ENCODE measurements around the gene IGFBP2.
A peak's percentile ranks its signal among the peaks of the same experiment; 100 is the strongest.

Gene IGFBP2

DNA sequence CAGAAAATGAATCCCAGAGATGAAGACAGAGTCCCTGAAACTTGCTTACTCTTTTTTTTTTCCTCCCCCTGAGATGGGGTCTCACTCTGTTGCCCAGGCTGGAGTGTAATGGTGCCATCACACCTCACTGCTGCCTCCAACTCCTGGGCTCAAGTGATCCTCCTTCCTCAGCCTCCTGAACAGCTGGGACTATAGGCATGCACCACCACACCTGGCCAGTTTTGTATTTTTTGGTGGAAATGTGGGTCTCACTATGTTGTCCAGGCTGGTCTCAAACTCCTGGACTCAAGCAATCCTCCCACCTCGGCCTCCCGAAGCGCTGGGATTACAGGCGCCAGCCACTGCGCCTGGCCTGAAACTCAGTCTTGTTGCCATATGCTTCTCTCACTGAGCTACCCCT, 27.8 kb downstream of the IGFBP2 start:
- DNase-seq (ENCODE audit: low read depth in 1 of 2, low spot score in 1 of 2) = no peak

DNA sequence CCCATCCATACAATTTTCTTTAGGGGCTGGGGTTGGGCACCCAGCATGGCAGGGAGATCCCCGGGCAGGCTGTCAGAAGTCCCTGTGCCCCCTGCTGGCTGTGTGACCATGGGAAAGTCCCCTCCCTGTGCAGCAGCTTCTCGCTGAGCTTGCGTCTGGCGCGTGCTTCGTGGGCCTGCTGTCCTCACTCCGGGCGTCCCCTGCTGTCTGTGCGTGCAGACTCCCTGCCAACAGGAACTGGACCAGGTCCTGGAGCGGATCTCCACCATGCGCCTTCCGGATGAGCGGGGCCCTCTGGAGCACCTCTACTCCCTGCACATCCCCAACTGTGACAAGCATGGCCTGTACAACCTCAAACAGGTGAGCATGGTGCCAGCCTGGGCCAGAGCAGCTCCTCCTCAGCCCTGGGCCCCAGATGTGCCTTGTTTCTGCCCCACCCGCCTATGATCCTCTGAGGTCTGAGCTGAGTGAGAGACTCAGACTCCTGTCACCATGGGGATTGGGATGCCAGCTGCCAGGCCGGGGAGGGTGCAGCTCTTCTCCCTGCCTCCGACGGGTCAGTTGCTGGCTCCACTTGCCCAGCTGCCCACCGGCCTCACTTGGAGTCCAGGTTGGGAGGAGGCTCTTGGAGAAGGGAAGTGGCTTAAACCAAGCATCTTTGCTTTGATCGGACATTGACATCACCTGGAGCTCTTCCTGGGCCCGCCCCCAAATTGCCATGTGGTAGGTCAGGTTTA, 28.6 kb downstream of the IGFBP2 start:
- no peak for DNase-seq (ENCODE audit: low read depth in 1 of 2, low spot score in 1 of 2)

- DNase-seq (ENCODE audit: low read depth in 1 of 2, low spot score in 1 of 2) = no peak
These were observed 29.9 kb downstream of the IGFBP2 start for GRCh38 chr2:216663106-216663505.

GRCh38 chr2:216663846-216664245, 30.6 kb downstream of the IGFBP2 start:
- no peak for DNase-seq (ENCODE audit: low read depth in 1 of 2, low spot score in 1 of 2)

DNA sequence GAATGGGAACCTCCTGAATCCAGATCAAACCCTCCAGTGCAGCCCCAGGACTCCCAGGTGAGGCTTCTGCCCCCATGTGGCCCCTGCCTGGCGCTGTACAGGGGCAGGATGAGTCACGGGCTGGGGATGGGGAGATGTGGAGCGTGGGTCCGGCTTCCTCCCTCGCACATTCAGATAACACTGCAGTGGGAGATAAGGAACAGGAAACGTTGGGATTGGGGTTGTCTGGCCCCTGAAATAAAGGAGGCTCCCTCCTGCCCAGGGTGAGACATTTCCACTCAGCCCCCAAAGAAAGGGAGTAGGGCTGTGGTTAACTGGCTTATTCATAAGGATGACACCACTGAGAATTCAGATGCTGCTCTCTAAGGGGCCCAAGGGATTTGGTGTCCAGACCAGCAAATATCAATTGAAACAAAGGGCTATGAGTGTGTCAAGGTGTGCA, 31.4 kb downstream of the IGFBP2 start:
- no peak for DNase-seq (ENCODE audit: low read depth in 1 of 2, low spot score in 1 of 2)

DNA sequence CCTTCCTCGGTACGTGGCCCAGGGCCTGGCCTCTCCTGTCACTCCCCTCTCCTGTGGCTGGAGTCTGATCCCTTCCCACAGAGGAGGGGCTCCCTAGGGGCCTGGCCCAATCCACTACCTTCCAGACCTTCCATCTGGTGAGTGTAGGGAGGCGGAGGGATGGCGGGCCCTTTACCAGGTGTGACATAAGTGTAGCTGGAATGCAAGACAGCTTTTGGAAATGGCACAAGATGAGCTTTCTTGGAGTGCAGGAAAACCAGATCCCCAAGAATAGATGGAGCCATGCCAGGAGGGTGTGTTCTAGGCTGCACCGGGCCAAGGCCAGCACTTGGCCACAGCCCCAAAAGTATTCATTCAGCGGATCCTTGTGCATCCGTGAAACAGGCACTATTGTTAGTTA, 32.0 kb downstream of the IGFBP2 start:
- DNase-seq (ENCODE audit: low read depth in 1 of 2, low spot score in 1 of 2) = no peak

DNA sequence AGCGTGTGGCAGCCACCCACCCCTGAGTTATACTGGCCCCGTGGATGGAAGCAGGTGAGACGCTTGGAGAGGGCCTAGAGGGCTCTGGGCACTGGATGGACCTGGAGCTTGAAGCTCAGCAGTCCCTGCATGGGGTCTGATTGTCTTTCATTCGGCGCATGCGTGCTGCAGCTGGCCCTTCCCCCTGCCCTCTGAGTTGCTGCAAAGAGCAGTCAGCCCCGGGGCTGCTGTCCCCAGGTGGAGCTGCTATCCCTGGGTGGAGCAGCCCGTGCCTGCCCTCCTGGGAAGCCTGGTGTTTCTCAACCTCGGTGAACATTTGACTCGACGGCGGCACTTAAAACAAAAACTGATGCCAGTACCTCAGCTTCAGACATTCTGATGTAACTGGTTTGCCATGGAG, 32.5 kb downstream of the IGFBP2 start:
- no peak for DNase-seq (ENCODE audit: low read depth in 1 of 2, low spot score in 1 of 2)

GRCh38 chr2:216666461-216667233, 33.4 kb downstream of the IGFBP2 start:
- peak; percentile 31 to 50 for DNase-seq (ENCODE audit: low read depth in 1 of 2, low spot score in 1 of 2)

- DNase-seq (ENCODE audit: low read depth in 1 of 2, low spot score in 1 of 2) = no peak
These were observed 37.3 kb downstream of the IGFBP2 start for GRCh38 chr2:216670266-216671080.

DNA sequence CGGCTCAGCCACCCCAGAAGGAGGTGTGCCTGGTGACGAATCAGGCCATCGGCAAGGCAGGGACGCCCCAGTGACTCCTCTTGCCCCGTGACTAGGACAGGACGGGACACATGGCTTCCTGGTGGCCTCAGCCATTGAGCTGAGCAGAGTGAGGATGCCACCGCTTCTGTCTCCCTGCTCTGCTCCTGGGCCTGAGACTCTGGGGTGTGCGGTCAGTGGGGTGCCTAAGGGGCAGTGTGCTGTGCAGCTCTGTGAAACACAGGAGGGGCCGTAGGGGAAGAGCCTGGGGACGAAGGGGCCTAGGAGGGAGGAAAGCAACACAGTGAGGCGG, 37.8 kb downstream of the IGFBP2 start:
- no peak for DNase-seq (ENCODE audit: low read depth in 1 of 2, low spot score in 1 of 2)

- no peak for DNase-seq (ENCODE audit: low read depth in 1 of 2, low spot score in 1 of 2)
These were observed 38.6 kb downstream of the IGFBP2 start for GRCh38 chr2:216671791-216672343.

GRCh38 chr2:216672466-216672865, 39.2 kb downstream of the IGFBP2 start:
- no peak for DNase-seq (ENCODE audit: low read depth in 1 of 2, low spot score in 1 of 2)

- DNase-seq (ENCODE audit: low read depth in 1 of 2, low spot score in 1 of 2) = no peak
These were observed 39.8 kb downstream of the IGFBP2 start for GRCh38 chr2:216673021-216673420.

GRCh38 chr2:216673609-216674008, 40.4 kb downstream of the IGFBP2 start:
- no peak for DNase-seq (ENCODE audit: low read depth in 1 of 2, low spot score in 1 of 2)

DNA sequence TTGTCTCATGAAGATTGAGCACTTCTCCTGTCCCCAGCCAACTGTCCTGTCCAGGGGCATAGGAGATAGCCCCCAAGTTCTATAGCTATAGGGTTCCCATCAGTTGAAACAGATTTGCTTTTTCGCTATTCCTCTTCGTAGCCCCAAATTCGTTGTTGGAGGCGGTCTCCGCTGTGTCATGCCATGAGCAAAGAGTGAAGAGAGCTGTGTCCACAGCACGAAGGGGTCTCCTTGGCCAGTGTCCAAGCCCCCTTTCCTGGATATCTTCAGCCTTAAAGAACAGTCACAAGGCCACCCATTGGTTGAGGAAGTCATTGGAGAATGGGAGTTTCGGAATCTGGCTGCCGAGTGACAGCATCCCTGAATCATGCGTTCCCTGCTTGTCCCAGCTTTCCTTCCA, 41.2 kb downstream of the IGFBP2 start:
- DNase-seq (ENCODE audit: low read depth in 1 of 2, low spot score in 1 of 2) = no peak

GRCh38 chr2:216676630-216677029, 43.4 kb downstream of the IGFBP2 start:
- DNase-seq (ENCODE audit: low read depth in 1 of 2, low spot score in 1 of 2) = no peak

GRCh38 chr2:216677439-216678097, 44.3 kb downstream of the IGFBP2 start:
- no peak for DNase-seq (ENCODE audit: low read depth in 1 of 2, low spot score in 1 of 2)

GRCh38 chr2:216678098-216678465, 44.9 kb downstream of the IGFBP2 start:
- DNase-seq (ENCODE audit: low read depth in 1 of 2, low spot score in 1 of 2) = no peak

DNA sequence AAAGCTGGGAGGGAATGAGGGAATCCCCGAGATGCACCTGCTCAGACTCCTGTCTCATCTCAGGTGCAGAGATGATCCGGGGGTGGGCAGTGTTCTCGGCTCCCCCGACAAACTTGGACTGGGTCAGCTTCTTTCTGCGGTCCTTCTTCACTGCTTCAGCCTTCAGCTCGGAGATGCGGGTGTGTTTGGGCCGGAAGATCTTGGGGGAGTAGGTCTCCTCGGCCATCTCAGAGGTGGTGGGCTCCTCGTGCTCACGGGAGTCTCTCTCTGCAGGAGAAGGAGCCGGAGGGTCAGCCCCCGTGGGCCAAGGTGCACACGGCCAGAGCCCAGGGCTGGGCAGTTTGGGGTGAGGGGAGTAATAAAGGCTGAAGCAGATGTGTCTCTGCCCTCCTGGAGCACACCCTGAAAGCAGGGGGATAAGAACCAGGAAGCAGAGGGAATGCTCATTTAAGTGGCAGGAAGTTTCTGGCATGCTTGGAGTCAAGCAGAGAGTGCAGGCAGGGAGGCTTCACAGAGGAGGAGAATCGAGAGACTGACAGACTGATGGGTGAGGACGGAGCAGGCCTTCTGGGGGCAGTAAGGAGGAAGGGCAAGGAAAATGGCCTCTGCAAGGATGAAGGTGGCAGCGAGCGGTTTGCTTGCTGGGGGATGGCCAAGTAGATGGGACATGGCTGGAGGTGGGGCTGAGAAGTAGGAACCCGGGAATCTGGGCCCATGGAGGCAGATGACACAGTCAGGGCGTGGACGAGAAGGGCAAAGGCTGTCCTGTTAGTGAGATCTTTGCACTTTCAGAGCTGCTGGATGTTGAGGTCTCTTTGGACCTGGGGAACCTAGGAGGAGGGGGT, 45.8 kb downstream of the IGFBP2 start:
- DNase-seq (ENCODE audit: low read depth in 1 of 2, low spot score in 1 of 2) = no peak

DNA sequence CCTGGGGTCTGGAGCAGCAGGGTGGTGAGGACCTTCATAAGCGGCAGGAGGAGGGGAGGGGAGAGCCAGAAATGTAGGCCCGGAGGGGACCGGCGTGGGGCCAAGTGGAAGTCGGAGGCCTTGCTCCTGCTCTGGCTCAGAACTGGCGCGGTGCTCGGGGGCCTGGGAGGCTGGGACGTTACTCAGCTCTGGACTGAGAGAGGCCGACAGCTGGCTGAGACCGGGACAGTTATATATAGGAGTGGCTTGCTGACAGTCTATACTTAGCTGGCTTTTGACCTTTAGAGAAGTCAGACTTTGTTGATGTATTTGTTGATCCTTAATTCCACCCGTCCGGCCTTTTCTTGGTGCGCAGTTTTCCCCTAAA, 46.4 kb downstream of the IGFBP2 start:
- no peak for DNase-seq (ENCODE audit: low read depth in 1 of 2, low spot score in 1 of 2)

Measured in stimulated activated CD4-positive, alpha-beta T cell treated with anti-CD3 and anti-CD28 coated beads, Interleukin-15, amount 100 ng/mL, for 1 hour (primary cell).